GM18951 (cell line): Measurements from ENCODE around the gene KCNJ9.
A peak's percentile ranks its signal among the peaks of the same experiment; 100 is the strongest.

ENCODE experiments used
- POLR2A ChIP-seq: IDR thresholded peaks from 4 replicates; pipeline ENCODE4 v1.6.1; 2011; ENCODE audit warnings: mild to moderate bottlenecking; ENCODE audit not compliant: insufficient read length, insufficient read depth; ENCODE audit errors: extremely low read depth
- in situ Hi-C: fragments of 300-500 bp; cut with MboI; formaldehyde crosslinking; loops from one replicate; pipeline ENCODE4 v1.12.0; 2022; ENCODE audit warnings: low sequenced_read_pairs, mixed read lengths, inconsistent platforms; ENCODE audit not compliant: unreplicated experiment

Gene KCNJ9

DNA sequence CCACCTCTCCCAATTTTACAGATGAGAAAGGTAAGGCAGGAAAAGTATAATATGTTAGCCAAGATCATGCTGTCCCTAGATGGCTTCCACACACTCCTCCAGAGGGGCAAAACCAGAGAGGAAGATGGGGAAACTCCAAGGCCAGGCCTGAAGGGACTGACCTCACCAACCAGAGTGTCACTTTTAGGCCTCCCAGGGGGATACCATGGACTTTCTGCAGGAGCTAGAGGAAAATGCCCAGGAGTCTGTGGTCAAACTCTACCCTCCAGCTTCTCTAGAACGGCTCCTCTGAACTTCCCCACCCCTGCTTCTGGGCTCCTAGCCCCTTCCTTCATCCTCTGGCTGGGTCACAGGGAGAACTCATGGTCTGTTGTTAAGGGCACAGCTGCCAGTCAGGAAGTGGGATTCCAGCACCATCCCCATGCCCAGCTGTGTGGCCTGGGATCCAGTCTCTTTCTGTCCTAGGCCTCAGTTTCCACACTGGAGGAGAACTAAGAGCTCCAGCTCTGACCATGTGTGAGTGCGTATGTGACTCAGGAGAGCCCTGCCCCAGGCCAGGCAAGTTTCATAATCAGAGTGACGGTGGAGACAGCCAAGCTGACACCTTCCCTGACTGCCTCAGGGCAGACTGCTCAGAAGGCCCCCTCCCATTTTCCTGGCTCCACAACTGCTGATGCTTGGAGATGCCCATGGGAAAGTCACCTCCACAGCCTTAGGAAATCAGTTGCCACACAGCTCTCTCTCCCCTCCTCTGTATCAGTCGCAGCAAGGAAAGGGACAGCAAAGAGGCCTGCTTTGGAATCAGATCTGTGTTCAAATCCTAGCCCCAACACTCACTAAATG lies 15.2 kb downstream of the KCNJ9 start:
- TF ChIP-seq POLR2A, result no peak
- in situ Hi-C loops, result loop anchor here (25.0 kb wide), 1 partner anchor 516 kb away; no protein-coding TSS in a partner anchor

DNA sequence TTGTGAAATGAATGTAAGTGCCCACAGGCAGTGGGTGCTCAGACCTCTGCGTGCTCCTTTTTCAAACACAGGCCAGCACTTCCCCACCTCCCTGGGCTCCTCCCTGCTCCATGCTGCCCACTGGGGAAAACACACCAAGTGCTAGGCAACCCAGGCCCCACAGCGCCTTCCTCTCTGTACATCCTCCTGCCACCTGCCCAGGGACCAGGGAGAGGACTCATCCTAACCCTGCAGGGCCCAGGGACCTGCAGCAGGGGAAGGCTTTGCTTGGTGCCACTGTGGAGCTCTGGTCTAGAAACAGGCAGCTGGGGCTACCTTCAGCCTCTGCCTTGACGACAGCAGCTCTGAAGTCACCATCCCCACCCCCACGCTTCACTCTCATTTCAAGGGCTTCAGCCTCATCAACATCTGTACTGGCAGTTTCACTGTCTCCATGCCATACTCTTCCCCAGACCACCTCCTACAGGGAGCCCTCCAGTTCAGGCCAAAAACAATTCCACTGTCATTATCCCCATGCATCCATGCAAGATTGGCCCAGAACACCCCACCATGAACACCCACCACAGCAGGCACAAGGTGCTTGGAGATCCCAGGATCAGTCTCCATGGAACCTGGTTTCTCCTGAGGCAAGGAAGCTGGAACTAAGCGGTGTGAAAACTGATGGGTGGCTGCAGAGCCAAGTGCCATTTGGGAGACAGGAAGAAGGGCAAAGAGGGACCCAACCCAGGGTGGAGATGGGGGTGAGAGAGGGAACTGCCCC lies 16.0 kb downstream of the KCNJ9 start:
- in situ Hi-C loops, result loop anchor here (25.0 kb wide), 1 partner anchor 515 kb away; no protein-coding TSS in a partner anchor
- TF ChIP-seq POLR2A, result no peak

DNA sequence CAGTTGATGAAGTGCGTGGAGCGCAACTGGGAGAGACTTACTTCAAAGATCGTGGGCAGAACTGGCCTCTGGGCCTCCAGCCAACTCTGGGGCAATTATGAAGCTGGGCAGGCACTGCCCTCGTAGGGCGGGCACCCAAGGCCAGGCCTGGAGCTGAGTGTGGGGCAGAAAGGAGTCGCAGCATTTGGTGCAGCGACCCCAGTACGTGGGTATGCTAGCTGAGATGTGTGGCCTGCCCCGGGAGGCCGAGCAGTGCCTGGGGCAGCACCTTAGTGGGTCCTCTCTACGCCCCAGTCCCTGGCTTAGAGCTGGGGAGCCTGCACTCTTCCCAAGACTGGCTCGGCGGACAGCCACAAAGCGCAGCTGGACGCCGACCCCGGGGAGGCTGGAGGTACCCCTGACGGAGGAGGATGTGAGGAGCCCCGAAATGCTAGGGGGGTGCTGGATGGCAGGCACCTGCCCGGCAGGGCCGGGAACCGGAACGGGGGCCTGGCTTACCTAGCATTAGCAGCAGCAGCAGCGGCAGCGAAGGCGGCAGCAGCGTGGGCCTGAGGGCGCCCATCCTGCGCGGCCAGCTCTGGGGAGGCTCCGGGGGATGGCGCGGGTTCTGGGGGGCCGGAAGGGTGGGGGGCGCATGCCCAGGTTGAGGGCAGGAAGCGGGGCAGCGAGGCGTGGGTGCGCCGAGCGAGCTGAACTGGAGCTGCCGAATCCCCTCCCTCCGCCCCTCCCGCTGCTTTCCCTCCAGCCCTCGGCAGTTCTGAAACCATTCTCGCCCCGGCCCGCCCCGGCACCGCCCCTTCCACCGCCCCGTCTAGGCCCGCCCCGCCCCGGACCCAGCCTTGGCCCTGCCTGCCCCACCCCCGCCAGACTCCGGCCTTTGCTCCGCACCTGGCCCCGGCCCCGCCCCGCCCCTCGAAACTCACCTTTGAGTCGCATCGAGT lies 16.8 kb downstream of the KCNJ9 start, which contains the start of gene IGSF8:
Gene IGSF8, minus strand, starts transcription at position 709 of the 941 bp plus-strand sequence. Its CDS starts 147 bp downstream, at position 562.
- peak; percentile 52 for TF ChIP-seq POLR2A
- in situ Hi-C loops, result loop anchor here (25.0 kb wide), 1 partner anchor 514 kb away; no protein-coding TSS in a partner anchor

DNA sequence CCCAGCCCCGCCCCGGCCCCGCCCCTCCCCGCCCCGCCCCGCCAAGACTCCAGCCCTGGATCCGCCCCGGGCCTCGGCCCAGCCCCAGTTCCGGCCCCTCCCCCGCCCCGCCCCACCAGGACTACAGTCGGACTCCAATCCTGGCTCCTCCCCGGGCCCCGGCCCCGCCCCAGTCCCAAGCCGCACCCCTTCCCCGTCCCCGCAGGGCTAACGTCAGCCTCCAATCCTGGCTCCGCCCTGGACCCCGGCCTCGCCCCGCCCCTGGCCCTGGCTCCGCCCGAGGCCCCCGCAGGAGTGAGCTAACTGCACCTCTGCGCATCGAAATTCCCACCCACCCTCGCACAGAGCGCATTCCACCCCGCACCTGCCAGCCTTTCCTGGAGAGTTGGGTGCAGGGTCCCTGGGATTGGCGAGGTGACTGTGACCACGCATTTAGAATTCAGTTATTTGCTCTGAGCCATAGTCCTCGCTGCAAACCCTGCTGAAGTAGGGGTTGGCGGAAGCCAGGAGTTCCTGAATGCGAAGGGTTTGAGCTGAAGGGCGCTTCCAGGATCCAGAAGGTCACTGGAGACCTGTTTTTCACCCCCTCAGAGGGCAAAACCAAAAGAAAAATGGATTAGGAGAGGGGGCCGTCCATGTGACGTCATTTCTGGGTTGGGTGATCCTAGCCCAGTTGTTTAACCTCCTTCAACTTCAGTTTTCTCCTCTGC lies 17.7 kb downstream of the KCNJ9 start:
- in situ Hi-C loops, result loop anchor here (25.0 kb wide), 1 partner anchor 513 kb away; no protein-coding TSS in a partner anchor
- TF ChIP-seq POLR2A, result peak; percentile 44

DNA sequence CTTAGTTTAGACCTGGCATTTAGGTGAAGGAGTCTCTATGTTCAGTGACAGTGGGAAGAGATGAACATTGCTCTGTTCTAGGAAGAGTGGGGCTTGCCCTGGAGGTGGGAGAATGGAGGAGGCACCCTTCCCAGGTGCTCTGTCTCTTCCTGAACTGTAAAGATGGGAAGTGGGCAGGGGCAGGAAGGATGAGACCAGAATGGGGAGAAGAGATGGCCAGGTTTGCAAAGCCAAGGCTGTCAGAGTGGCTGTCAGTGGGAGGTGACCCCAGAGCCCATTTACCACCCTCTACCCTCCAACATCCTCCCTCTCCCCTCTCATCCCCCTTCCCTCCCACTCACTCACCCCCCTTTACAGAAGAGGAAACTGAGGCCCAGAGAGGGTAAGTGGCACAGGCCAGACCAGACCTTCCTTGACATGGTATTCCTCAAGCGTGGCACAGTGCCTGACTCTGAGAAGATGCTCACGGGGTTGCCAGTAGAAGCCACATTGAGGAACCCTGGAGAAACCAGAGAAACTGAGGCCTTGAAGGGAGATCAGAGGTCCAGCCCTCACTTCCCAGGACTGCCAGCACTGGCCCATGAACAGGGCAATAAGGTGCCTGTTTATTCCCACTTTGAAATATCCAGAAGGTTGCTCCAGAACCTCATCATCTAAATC lies 18.5 kb downstream of the KCNJ9 start:
- in situ Hi-C loops, result loop anchor here (25.0 kb wide), 1 partner anchor 512 kb away; no protein-coding TSS in a partner anchor
- no peak for TF ChIP-seq POLR2A

DNA sequence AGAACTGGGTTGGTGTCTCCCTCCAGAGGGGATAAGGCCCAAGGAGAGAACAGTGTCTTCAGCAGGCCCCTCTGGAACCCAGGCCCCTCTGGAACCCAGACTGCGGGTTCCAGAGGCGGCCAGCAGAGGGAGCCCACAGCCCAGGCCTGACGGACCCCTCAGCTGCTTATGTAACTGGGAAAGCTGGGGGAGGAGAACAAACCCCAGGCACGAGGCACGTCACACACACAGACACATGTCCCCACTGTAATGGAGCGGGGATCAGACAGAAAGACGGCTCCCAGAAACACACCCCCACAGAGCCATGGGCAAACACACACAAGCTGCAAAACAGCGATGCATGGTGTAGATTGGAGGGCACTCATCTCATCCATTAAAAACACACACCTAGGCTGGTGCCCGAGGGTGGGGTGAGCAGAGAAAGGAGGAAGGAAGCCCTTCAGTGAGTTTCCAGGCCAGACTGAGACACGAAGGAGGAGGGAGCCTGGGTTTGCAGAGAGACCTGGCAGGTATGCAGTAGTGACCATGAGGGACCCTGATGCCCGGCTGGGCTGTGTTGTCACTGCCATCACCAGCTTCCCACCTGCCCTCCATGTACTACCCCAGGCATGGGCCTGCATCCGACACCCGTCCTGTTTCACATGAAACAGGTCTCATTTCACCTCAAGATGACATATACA lies 19.8 kb downstream of the KCNJ9 start:
- TF ChIP-seq POLR2A, result no peak
- in situ Hi-C loops, result no loop called here

DNA sequence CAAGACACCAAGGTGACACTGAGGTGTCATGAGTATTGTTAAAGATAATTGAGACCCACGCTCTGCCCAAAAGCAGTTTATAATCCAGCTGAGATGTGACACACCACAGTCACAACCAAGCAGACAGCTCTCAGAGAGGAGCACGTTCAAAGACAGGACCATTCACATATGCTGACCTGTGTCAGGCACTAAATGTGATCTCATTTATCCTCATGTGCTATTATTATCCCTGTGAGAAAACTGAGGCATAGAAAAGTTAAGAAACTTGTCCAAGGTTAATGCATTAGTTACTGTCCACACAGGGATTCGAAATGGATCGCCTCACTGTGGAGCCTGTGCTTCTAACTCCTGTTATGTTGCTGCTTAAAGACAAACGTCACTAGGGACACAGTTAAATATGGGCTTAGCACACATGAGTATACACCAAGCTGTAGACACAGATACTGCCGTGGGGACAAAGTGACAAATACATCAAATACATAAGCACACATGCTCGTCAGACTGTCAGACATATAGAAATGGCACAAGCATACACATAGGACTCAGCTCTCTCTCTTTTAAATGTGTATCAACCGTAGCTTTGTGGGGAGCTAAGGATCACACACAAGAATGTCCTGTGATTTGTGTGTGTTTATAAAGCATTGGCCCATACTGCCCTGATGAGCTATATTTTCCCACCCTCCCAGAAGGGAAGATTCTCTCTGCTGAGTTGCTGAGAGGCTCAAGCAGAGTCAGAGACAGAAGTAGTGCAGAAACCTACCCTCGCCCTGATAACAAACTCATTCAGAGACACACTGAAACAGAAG lies 20.6 kb downstream of the KCNJ9 start:
- in situ Hi-C loops, result no loop called here
- TF ChIP-seq POLR2A, result no peak

DNA sequence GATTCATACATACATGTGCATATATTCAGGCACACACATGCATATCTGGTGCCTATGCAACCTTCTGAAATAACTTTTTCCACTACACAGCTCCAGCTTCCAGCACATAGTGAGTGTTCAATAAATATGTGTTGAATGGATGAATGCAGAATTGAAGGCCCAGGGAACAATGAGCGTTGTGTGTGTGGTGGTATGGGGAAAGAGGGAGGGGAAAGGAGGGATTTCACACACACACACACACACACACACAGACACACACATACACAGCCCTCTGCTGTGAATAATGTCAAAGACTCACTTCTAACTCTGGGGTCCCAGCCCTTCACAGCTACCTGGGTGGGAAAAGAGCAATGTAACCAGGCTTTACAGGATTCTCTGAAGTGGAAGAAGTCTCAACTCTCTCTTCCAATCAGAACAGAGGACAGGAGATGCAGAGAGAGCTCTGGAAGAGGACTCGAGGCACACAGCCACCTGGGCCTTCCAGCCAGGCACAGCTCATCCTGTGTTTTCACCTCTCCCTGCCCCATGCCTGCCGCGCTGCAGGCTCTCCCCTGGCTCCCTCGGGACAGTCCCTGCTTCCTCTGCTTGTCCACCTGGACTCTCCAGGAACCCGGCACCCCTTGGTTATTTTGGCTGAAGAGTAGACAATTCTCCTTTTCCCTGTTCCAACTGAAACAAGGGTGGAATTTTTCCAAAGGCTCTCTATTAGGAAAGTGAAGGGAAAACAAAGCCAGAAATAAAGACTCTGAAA lies 22.5 kb downstream of the KCNJ9 start:
- TF ChIP-seq POLR2A, result no peak
- in situ Hi-C loops, result no loop called here

DNA sequence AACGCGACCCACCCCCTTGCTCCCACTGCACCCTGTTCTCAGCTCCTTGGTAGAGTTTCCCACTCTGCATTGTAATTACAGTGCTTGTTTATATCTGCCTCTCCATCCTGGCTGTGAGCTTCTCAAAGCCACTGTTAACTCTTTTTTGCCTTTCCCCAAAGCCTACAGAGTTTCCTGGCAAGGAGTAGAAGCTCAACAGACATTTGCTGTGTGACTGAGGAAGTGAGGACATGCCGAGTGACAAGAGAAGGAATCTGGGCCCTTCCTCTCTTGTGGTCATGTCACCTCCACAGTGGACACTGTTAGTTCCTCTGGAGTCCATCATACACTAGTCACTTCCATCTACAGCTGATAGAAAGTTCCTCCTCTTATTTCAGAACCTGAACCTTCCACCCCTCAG lies 23.1 kb downstream of the KCNJ9 start:
- TF ChIP-seq POLR2A, result no peak
- in situ Hi-C loops, result no loop called here

DNA sequence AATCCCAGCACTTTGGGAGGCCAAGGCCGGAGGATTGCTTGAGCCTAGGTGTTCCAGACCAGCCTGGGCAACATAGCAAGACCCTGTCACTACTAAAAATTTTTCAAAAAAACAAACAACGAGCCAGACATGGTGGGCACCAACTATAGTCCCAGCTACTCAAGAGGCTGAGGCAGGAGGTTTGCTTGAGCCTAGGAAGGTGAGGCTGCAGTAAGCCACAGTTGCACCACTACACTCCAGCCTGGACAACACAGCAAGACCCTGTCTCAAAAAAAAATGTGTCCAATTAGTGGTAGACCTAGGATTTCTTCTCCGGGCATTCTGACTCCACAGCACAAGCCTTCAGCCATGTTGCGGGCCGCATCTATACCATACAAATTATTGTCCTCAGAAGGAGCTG lies 23.8 kb downstream of the KCNJ9 start:
- no peak for TF ChIP-seq POLR2A
- in situ Hi-C loops, result no loop called here
